Measurements from ENCODE around the gene NTRK2.

The NTRK2 gene

GRCh38 chr9:84669288-84670137 is at the start of gene NTRK2:
NTRK2 (plus strand) TSS chr9:84669729; CDS start chr9:84670749, 1,020 bp downstream.
- no peak for DNase-seq

- DNase-seq: no peak
These were observed 49.2 kb upstream of the NTRK2 start for GRCh38 chr9:84620338-84620737.

GRCh38 chr9:84621811-84622210 is 47.7 kb upstream of the NTRK2 start:
- no peak for DNase-seq

DNA sequence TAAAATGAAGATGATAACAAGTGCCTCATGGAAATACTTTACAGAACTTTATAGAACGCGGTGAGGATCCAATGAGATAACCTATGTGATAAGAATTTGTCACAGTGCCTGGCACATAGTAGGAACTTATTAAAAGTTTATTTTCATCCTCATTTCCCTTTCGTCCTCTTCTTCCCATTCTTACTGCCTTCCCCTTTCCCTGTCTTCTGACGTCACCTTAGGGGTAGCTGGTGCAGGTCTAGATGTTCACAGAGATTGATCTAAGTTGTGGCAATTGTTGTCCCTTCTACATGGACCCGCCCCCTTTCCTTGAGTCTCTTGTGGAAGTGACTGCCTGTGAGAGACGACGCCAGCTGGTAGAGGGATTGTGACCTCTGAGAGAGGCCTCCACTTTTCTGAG is 46.5 kb upstream of the NTRK2 start:
- no peak for DNase-seq

GRCh38 chr9:84636436-84636835 is 33.1 kb upstream of the NTRK2 start:
- no peak for DNase-seq

- DNase-seq: no peak
These were observed 26.9 kb upstream of the NTRK2 start for GRCh38 chr9:84642553-84643141.

- no peak for DNase-seq
These were observed 21.8 kb upstream of the NTRK2 start for GRCh38 chr9:84647699-84648098.

DNA sequence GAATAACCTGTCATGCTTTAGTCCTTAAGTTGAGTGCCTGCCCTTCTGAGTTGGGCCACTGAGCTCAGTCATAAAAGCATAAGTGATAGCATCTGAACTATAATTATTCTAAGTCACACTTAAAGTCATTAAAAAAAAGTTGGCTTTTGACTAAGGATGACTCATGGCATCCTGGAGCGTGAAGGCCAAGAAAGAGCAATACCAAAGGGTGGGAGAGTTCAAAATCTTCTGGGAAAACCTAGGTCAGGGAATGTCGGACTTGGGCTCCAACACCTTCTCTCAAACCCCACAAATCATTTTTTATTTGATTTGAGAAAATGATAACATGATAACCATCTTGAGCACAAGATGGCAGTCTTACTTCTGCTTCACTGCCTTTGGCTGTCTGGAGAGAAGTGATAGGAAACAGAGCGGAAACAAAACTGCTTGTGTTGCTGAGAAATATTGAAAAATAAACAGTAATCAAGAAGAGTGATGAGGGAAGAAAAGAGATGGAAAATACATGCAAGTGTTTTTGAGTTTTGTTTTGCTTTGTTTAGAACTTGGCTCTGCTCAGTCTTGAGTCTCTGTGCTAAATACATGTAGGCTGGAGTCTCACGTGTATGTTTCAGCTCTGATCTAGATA is 16.9 kb upstream of the NTRK2 start:
- no peak for DNase-seq

GRCh38 chr9:84655447-84655846 is 14.1 kb upstream of the NTRK2 start:
- no peak for DNase-seq

GRCh38 chr9:84659313-84659712 is 10.2 kb upstream of the NTRK2 start:
- DNase-seq: no peak

DNA sequence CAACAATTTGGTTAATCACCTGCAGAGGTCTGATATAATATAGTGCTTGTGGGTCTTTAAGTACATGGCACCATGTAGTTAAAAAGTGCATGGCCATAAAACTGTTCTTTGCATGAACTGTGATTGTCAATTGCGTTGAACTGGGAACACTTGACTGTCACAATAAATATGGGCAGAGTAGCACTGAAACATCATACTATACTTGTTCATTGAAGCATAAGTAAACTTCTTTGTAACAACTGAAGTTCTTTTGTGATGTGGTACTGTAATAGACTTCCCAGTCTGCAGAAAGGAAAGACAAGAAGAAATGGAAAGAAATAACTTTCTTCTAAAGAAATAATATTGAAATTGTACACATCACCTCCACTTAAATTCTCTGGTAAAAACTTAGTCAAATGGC is 9.8 kb upstream of the NTRK2 start:
- DNase-seq: no peak

DNA sequence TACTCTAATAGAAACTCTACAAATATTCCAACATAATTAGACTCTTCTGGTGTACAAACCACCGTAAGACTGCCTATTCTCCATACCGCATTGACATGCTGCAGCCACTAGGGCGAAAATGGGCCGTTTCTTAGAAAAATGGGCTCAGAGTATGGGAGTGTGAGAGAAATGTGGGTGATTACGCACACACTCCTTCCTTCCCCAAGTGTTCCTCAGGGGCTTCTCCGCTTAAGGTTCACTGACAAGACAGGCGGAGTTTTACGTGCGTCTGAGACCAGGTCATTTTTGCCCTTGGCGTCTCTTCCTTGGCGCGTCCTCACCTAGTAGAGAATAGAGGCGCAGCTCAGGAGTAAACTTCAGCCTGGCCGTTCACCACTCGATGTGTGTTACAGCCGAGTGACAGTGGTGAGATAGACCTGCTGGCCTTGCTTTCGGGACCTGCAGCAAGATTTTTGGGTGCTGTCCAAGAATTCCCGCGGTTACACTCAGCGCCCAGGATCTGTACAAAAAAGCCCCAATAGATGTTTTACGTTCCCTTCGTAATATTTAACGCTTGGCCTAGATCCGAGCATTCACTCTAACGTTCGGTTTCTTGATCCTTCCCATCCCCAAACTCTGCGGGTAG is 1.8 kb upstream of the NTRK2 start:
- no peak for DNase-seq

DNA sequence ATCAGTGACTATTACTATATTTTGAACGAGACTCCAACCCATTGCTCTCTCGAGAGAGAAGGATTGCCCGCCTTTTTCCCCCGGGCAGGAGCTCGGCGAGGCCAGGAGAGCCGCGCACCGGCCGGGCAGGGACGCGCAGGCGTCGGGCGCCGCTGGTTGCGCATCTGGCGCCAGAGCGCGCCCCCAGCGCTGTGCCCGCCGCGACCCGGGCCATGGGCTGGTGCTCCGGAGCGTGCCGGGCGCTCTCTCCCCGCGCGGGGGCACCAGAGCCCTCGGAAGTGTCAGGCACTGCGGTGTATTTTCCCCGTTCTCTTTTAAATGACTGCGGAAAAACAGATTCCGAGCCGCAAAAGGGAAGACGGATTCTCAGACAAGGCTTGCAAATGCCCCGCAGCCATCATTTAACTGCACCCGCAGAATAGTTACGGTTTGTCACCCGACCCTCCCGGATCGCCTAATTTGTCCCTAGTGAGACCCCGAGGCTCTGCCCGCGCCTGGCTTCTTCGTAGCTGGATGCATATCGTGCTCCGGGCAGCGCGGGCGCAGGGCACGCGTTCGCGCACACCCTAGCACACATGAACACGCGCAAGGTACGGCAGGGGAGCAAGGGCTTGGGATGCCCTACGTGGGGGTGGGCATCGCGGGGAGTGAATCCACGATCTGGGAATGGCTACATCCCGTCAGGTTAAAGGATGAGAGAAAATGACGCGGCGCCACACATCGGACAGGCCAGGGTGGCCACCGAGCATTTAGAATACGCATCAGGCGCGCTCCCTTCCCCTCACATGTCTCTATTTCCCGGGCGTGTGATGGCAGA is 1.1 kb upstream of the NTRK2 start:
- DNase-seq: peak; percentile 5

DNA sequence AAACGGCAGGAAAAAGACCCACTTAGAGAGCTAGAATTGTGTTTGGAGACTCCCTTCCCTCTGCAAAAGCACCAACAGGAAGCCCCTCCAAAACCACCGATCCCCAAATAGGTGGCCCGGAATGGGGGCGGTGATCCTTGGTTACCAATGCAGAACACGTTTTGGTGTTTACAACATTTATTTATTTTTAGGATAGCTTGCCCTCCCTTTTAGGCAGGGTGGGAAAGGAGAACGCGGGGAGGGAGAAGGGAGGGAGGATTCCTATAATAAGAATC is 579 bp upstream of the NTRK2 start:
- no peak for DNase-seq

DNA sequence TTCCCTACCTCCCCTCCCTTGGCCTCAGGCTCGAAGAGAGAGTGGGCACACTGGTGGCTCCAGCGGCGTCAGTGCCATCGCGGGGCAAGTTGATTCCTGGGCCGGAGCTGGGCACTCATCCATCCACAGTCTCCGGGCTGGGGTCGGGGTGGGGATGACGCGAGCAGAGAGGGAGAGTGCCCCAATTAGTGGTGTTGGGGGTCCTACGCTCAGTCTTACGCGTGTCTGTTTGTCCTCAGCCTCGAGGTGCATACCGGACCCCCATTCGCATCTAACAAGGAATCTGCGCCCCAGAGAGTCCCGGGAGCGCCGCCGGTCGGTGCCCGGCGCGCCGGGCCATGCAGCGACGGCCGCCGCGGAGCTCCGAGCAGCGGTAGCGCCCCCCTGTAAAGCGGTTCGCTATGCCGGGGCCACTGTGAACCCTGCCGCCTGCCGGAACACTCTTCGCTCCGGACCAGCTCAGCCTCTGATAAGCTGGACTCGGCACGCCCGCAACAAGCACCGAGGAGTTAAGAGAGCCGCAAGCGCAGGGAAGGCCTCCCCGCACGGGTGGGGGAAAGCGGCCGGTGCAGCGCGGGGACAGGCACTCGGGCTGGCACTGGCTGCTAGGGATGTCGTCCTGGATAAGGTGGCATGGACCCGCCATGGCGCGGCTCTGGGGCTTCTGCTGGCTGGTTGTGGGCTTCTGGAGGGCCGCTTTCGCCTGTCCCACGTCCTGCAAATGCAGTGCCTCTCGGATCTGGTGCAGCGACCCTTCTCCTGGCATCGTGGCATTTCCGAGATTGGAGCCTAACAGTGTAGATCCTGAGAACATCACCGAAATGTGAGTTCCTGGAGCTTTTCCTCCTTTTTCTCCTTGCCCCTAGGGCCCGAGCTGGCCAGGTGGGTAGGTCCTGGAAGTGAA is 861 bp downstream of the NTRK2 start:
- DNase-seq: no peak

DNA sequence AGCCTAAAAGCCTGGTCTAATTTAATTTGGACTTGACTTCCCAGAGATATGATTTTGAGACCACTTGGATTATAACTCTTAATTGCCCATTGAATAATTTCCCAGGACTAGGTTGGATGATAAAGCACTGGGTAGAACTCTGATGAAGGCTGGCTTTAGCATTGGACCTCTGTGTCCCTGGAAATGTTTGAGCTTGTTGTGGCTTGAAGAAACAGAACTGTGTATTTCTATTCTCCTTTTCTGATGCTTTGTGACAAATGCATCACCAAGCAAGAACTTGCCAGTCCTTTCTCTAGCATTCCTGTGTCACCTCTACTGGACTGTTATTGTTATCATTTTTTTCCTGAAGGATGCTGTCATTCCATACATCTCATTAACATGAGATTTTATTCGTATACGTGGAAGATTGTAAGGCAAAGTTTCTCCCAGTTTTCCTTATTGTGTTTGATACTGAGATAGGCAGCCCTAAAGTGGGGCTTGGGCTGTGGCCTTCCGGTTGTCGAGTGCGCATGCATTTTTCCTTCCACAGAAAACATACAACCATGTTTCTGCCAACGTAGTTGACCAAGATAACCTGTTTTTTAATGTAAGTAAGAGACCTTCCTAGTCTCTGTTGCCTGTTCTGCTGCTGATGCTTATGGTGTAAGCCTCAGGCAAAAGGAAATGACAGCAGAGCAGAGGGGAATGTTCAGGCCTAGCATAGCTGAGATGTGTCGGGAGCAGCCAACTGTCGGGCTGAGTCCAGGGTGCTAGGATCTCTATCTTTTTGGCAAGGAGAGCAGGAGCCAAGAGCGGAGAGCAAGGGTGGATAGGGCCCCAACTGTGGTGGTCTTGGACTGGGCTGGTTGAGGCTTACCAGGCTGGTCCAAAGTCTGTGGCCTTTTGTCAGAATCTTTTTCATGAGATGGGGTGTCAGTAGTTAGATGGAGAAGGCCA is 2.3 kb downstream of the NTRK2 start:
- DNase-seq: no peak

GRCh38 chr9:84673806-84674205 is 4.3 kb downstream of the NTRK2 start:
- DNase-seq: no peak

- DNase-seq: no peak
These were observed 7.6 kb downstream of the NTRK2 start for GRCh38 chr9:84677080-84677479.

DNA sequence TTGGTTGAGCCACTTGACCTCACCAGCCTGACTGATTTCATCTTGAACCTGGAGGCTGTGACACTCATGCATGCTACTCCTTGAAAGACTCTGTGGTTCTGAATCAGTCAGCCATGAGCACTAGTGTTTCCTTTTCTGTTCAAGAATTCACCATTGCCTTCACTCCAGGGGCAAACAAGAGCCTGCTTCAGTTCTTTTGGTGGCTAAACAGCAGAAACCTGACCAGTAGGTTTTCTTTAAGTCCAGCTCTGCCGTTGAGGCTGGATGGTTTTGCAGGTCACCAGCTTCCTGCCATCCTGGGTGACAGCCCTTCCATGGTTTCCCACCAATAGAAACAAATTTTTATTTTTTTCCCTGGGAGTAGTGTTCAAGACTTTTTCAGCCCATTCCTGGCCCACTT is 10.0 kb downstream of the NTRK2 start:
- no peak for DNase-seq

- DNase-seq: no peak
These were observed 12.2 kb downstream of the NTRK2 start for GRCh38 chr9:84681516-84682285.
